Left ventricle myocardium inferior (tissue), 1 donor: Measurements from ENCODE around the gene IGDCC3. TPM values are rescaled to one million over a fixed set of nuclear protein-coding genes. Genes with fewer than 3 reads are reported as not detected.
A peak's percentile ranks its signal among the peaks of the same experiment; 100 is the strongest.

Experiments
- DNase-seq: peaks from one replicate; pipeline ENCODE4 v3.0.0-alpha.2; 2020
- H3K27ac ChIP-seq: fragments of 200-600 bp; replicated peaks from 2 replicates; pipeline ENCODE4 v1.8.0; 2021
- H3K27me3 ChIP-seq: fragments of 200-600 bp; 2 replicates; pipeline ENCODE4 v1.8.0; 2021; ENCODE audit warnings: low read depth
- H3K36me3 ChIP-seq: fragments of 200-600 bp; 2 replicates; pipeline ENCODE4 v1.8.0; 2021
- H3K4me1 ChIP-seq: fragments of 200-600 bp; 2 replicates; pipeline ENCODE4 v1.8.0; 2021
- H3K4me3 ChIP-seq: fragments of 200-600 bp; 2 replicates; pipeline ENCODE4 v1.8.0; 2021; ENCODE audit warnings: mild to moderate bottlenecking, moderate library complexity
- H3K9me3 ChIP-seq: fragments of 200-600 bp; replicated peaks from 2 replicates; pipeline ENCODE4 v1.8.0; 2021
- intact Hi-C: fragments of 100-400 bp; cut with micrococcal nuclease; formaldehyde crosslinking; loops from one replicate; pipeline ENCODE4 v1.11.0; 2022
- total RNA-seq: library from RNA; stranded (reverse); fragmentation: NEBNext Ultra II Directional; extraction: Animal tissue kit (Norgen Biotek cat#: 25700); gene quantifications from one replicate; pipeline ENCODE4 v1.2.1, GENCODE V29; 2021
- TF ChIP-seq, protein P1 (sequence below): fragments of 200-600 bp; IDR thresholded peaks from 2 replicates; pipeline ENCODE4 v1.8.0; 2021; ENCODE audit warnings: antibody characterized with exemption, mild to moderate bottlenecking, borderline replicate concordance
- donor health status: DM: no; HTN: yes; CAD: no; lungs with severe emphysema.

The IGDCC3 gene
- total RNA-seq, 1 donor from 2014 or later, result 0.16 TPM

DNA sequence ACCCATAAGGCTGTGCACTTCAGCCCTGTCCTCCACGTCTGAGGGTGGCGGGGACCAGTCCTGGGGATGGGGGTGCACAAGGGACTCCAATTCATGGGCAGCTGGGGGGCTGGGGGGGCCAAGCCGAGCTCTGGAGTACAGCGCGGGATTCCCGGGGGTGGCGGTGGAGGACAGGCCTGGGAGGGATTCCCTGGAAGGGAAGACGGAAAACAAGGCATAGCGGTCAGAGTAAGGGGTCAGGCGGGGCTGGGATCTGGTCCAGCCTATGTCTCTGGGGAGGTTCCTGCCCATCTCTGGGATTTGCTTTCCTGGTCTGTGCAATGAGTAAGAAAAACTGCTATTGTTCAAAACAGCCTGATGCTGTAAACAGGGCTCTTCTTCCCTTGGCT is 8.1 kb upstream of the IGDCC3 start:
- Histone ChIP-seq H3K4me3 (peak overlapping the region; percentile 60), H3K36me3 (no peaks in the 10 kb centered on the region), H3K27ac (peak overlapping the region; percentile 72), H3K27me3 (no peaks in the 10 kb centered on the region), H3K4me1 (peaks cover 27% of the 10 kb centered on the region), H3K9me3 (no peaks in the 10 kb centered on the region)
- TF ChIP-seq, protein P1, sequence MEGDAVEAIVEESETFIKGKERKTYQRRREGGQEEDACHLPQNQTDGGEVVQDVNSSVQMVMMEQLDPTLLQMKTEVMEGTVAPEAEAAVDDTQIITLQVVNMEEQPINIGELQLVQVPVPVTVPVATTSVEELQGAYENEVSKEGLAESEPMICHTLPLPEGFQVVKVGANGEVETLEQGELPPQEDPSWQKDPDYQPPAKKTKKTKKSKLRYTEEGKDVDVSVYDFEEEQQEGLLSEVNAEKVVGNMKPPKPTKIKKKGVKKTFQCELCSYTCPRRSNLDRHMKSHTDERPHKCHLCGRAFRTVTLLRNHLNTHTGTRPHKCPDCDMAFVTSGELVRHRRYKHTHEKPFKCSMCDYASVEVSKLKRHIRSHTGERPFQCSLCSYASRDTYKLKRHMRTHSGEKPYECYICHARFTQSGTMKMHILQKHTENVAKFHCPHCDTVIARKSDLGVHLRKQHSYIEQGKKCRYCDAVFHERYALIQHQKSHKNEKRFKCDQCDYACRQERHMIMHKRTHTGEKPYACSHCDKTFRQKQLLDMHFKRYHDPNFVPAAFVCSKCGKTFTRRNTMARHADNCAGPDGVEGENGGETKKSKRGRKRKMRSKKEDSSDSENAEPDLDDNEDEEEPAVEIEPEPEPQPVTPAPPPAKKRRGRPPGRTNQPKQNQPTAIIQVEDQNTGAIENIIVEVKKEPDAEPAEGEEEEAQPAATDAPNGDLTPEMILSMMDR, result no peak
- intact Hi-C loops, result loop anchor here (5.0 kb wide), 1 partner anchor 69 kb away; no protein-coding TSS in a partner anchor
- peak; percentile 55 for DNase-seq

DNA sequence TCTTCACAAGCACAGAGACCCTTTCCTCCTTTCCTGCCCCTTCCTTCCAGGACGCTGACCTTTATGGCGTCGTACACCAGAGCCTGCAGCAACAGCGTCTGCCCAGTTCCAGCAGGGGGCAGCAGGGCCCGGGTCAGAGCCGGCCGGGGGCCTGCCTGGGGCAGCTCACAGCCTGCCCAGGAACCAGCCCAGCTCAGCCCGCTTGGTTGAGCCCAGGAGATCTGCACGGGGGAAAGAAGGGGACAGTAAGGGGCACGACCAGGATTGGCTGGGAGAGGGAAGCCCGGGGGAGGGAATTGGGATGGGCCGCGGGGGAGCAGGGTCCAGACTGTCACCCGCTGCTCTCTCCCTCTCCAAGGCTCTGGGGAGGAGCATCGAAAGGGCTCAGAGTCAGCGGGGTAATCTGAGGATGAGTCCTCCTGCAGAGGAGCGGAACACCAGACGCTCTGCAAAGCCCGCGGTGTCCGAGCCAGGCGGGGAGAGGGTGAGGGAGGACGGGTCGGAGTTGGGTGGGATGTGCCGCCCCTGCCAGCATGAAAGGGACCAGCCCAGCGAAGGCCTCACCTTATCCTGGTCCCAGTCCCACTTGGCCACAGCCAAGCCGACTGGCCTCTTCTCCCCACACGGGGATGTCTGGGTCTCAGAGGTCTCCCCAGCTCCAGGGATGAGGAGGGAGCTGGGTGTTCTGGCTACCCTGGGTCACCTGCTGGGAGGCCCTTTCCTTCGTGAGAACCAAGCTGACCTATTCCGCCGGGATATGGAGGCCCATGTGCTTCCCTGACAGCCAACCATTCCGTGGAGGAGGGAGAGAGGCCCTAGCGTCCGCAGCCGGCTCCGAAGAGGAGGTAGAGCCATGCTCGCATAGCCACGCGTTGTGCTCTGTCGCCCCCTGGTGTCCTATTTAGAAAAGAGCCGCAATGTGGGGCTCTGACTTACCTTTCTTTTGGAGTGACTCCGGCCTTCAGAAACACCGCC is 7.4 kb upstream of the IGDCC3 start:
- DNase-seq, result peak; percentile 85
- Histone ChIP-seq H3K4me1 (peaks cover 27% of the 10 kb centered on the region), H3K4me3 (peak overlapping the region; percentile 60), H3K36me3 (no peaks in the 10 kb centered on the region), H3K9me3 (no peaks in the 10 kb centered on the region), H3K27me3 (no peaks in the 10 kb centered on the region), H3K27ac (peak overlapping the region; percentile 72)
- intact Hi-C loops, result loop anchor here (5.0 kb wide), 1 partner anchor 68 kb away; no protein-coding TSS in a partner anchor
- TF ChIP-seq, protein P1, result peak; percentile 85

DNA sequence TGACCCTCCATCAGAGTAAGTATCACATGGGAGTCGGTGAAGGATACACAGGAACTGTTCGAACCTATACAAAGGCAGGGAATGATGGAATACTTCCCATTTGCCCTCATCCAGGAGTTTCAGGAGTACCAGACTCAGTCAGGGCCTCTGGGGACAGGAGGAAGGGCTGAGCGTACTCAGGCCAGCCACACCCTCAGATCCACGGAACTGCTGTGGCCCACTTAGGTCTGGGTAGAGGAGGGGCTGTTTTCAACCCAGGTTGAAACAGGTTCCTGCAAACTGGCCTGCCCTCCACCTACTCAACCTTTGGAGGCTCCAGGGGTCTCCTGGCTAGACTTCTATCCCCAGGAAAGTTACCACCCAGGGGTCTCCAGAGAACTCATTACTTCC is 6.7 kb upstream of the IGDCC3 start:
- TF ChIP-seq, protein P1, result no peak
- Histone ChIP-seq H3K4me3 (peak overlapping the region; percentile 60), H3K27me3 (peaks cover 6% of the 10 kb centered on the region), H3K4me1 (peaks cover 27% of the 10 kb centered on the region), H3K27ac (peak overlapping the region; percentile 72), H3K36me3 (no peaks in the 10 kb centered on the region), H3K9me3 (no peaks in the 10 kb centered on the region)
- DNase-seq, result no peak
- intact Hi-C loops, result no loop called here

DNA sequence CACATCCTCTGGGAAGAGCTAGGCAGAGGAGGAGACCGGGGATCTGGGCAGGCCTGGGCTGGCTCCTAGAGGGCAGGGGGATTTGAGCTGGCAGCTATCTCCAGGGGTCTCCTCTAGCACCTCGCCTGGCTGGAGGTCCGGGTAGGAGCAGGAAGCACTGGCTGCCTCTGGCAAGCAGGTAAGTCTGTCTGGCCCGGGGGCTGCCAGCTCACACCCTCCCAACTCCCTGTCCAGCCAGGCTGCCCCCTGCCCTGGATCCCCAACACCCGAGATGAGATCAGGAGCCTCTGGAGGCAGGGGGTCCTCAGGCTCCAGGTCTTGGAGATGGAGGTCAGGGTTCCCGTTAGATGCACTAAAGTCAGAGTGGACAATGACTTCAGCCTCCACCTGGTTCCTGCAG is 6.2 kb upstream of the IGDCC3 start:
- Histone ChIP-seq H3K27me3 (peaks cover 11% of the 10 kb centered on the region), H3K27ac (no peak overlapping the region), H3K36me3 (no peaks in the 10 kb centered on the region), H3K4me3 (no peak overlapping the region), H3K4me1 (peaks cover 27% of the 10 kb centered on the region), H3K9me3 (no peaks in the 10 kb centered on the region)
- intact Hi-C loops, result no loop called here
- DNase-seq, result no peak
- TF ChIP-seq, protein P1, result no peak

DNA sequence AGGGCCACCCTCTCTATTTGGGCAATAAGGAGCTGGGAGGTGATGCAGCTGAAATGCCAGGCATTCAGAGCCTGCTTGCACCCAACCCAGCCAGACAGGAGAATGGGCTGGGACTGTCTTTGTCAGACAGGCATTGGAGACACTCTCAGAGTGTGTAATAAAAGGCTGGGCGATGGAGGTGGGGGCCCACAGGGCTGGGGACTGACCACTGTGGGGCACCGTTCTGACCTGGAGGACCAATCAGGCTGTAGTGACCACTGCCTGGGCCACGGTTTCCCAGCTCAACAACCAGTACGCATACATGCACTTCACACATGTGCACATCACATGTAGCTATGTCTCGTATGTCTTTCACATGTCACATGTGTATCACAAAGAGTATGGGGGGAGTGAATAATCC is 5.7 kb upstream of the IGDCC3 start:
- H3K9me3 ChIP-seq, result no peaks in the 10 kb centered on the region
- H3K4me1 ChIP-seq, result peaks cover 28% of the 10 kb centered on the region
- intact Hi-C loops, result no loop called here
- H3K4me3 ChIP-seq, result no peak overlapping the region
- no peak overlapping the region for H3K27ac ChIP-seq
- TF ChIP-seq, protein P1, result no peak
- no peaks in the 10 kb centered on the region for H3K36me3 ChIP-seq
- no peak for DNase-seq
- H3K27me3 ChIP-seq, result peaks cover 17% of the 10 kb centered on the region
